ENCODE results near the gene HOXD11. TPM values are rescaled to one million over a fixed set of nuclear protein-coding genes. Genes with fewer than 3 reads are reported as not detected.

The HOXD11 gene
- total and polyA plus RNA-seq, 2 of the 4 experiments (the other 2 are of a cell fraction), result not detected

GRCh38 chr2:176105078-176105729, 1.9 kb upstream of the HOXD11 start:
- H4K5ac ChIP-seq (ENCODE audit: low read depth, low read length), result no peak overlapping the region
- no peak overlapping the region for H4K8ac ChIP-seq (ENCODE audit: low read depth in 2 of 2, low read length in 2 of 2)
- no peak overlapping the region for H3K4me3 ChIP-seq (ENCODE audit: insufficient read depth, low read depth, low read length)
- H3K4ac ChIP-seq (ENCODE audit: low read depth, low read length), result no peak overlapping the region
- ChIA-PET POLR2A (ENCODE audit: unreplicated experiment) (no interaction called here), CTCF (no interaction called here)
- no peaks in the 10 kb centered on the region for H3K9me1 ChIP-seq (ENCODE audit: insufficient read depth, low read length)
- H3K79me1 ChIP-seq (ENCODE audit: low read depth in 1 of 2, low read length in 2 of 2), result no peaks in the 10 kb centered on the region
- DNase-seq, result no peak
- peaks cover 6% of the 10 kb centered on the region for H3K9me3 ChIP-seq (ENCODE audit: control insufficient read depth, insufficient read depth, low read length)
- ATAC-seq (ENCODE audit: low read depth), result no peak
- H3K56ac ChIP-seq (ENCODE audit: extremely low read depth, insufficient read depth, low read length), result no peak overlapping the region
- no peak overlapping the region for H3K27ac ChIP-seq (ENCODE audit: insufficient read depth, low read length)
- WGBS, 2 experiments (ENCODE audit: extremely low coverage in 2 of 2, insufficient read length in 1 of 2), result 2% methylated on average over 9 of the region's 25 CpGs; no CpG with 5 or more reads in 1 of the 2 experiments
- no peak overlapping the region for H2AK5ac ChIP-seq (ENCODE audit: low read depth, low read length)
- dilution Hi-C loops (cut with HindIII; ENCODE audit: low sequenced_read_pairs, unreplicated experiment), result no loop called here
- H2BK20ac ChIP-seq (ENCODE audit: low read depth, low read length), result no peak overlapping the region
- H3K23ac ChIP-seq (ENCODE audit: low read depth, low read length), result no peak overlapping the region
- intact Hi-C loops (cut with micrococcal nuclease), result no loop called here
- H4K20me1 ChIP-seq (ENCODE audit: insufficient read depth, low read length), result no peaks in the 10 kb centered on the region
- in situ Hi-C loops (cut with MboI; ENCODE audit: low sequenced_read_pairs), result no loop called here
- H3K9ac ChIP-seq (ENCODE audit: low read depth, low read length), result no peak overlapping the region
- no peak overlapping the region for H4K91ac ChIP-seq (ENCODE audit: insufficient read depth, low read depth, low read length)
- H3K4me2 ChIP-seq (ENCODE audit: low read depth, low read length), result no peak overlapping the region
- H2BK5ac ChIP-seq (ENCODE audit: low read depth, low read length, poor library complexity, severe bottlenecking), result no peak overlapping the region
- no peak overlapping the region for H2BK15ac ChIP-seq (ENCODE audit: low read depth, low read length)
- no peaks in the 10 kb centered on the region for H3K4me1 ChIP-seq (ENCODE audit: control insufficient read depth, insufficient read depth, low read length)
- H3K36me3 ChIP-seq (ENCODE audit: control insufficient read depth, insufficient read depth, low read length), result no peaks in the 10 kb centered on the region
- peaks cover 95% of the 10 kb centered on the region for H3K27me3 ChIP-seq (ENCODE audit: control insufficient read depth, insufficient read depth, low read length)
- no TSS peak for BruUV-seq (replicated peaks)
- TF ChIP-seq MAZ (IDR thresholded peaks at IDR 0.05; ENCODE audit: borderline replicate concordance, low read depth, low read length) (no peak), FOS (IDR thresholded peaks at IDR 0.05; ENCODE audit: low read depth, low read length) (no peak), RCOR1 (IDR thresholded peaks at IDR 0.05; ENCODE audit: insufficient replicate concordance, low read length) (no peak), MXI1 (IDR thresholded peaks at IDR 0.05; ENCODE audit: borderline replicate concordance, low read depth, low read length) (no peak), CEBPB (IDR thresholded peaks at IDR 0.05; ENCODE audit: low read depth, low read length) (no peak), NFE2L2 (IDR thresholded peaks at IDR 0.05; ENCODE audit: low read depth, low read length) (no peak), ELK1 (IDR thresholded peaks at IDR 0.05; ENCODE audit: borderline replicate concordance, low read depth, low read length) (no peak), USF2 (IDR thresholded peaks at IDR 0.05; ENCODE audit: low read depth, low read length) (no peak), MAFK (IDR thresholded peaks at IDR 0.05; ENCODE audit: low read depth, low read length) (no peak), BHLHE40 (IDR thresholded peaks at IDR 0.05; ENCODE audit: low read depth, low read length) (no peak)
- H2BK120ac ChIP-seq (ENCODE audit: low read depth, low read length), result no peak overlapping the region
- H3K14ac ChIP-seq (replicated peaks; ENCODE audit: low read depth, low read length), result no peak overlapping the region
- H3K18ac ChIP-seq (ENCODE audit: low read depth, low read length), result no peak overlapping the region
- no peak overlapping the region for H2AK9ac ChIP-seq (replicated peaks; ENCODE audit: low read depth, low read length, poor library complexity)
- H2AFZ ChIP-seq (replicated peaks; ENCODE audit: low read length, poor library complexity), result no peak overlapping the region
